NCI-H2171 treated with DMSO at 0.1 percent for 48 hours (cell line): ENCODE results near the gene CNTNAP5.
A peak's percentile ranks its signal among the peaks of the same experiment; 100 is the strongest.

Source experiments
- DNase-seq: peaks from one replicate; lab custom pipeline; 2025; lab: John Stamatoyannopoulos, UW

Gene CNTNAP5

GRCh38 chr2:124898827-124899226 is 873.7 kb downstream of the CNTNAP5 start:
- no peak for DNase-seq

- DNase-seq, result no peak
Measured at GRCh38 chr2:124908411-124908810, 883.3 kb downstream of the CNTNAP5 start.

- DNase-seq, result peak; percentile 57
Measured at GRCh38 chr2:124911560-124911959, 886.5 kb downstream of the CNTNAP5 start.

GRCh38 chr2:124913868-124914267 is 888.8 kb downstream of the CNTNAP5 start:
- no peak for DNase-seq

GRCh38 chr2:124915567-124915966 is 890.5 kb downstream of the CNTNAP5 start:
- DNase-seq, result no peak

GRCh38 chr2:124919296-124919695 is 894.2 kb downstream of the CNTNAP5 start:
- DNase-seq, result no peak

- no peak for DNase-seq
Measured at GRCh38 chr2:124920448-124920847, 895.4 kb downstream of the CNTNAP5 start.

- DNase-seq, result no peak
Measured at GRCh38 chr2:124921191-124921590, 896.1 kb downstream of the CNTNAP5 start.

GRCh38 chr2:124923097-124923496 is 898.0 kb downstream of the CNTNAP5 start:
- DNase-seq, result no peak

- DNase-seq, result no peak
Measured at GRCh38 chr2:124933883-124934282, 908.8 kb downstream of the CNTNAP5 start.

- no peak for DNase-seq
Measured at GRCh38 chr2:124953921-124954320, 928.8 kb downstream of the CNTNAP5 start.

GRCh38 chr2:124959581-124959980 is 934.5 kb downstream of the CNTNAP5 start:
- peak; percentile 7 for DNase-seq

GRCh38 chr2:124961132-124961531 is 936.0 kb downstream of the CNTNAP5 start:
- no peak for DNase-seq
